Neuronal stem cell (in vitro differentiated cells): ENCODE measurements around the gene PRKACA.

Experiments used
- DNase-seq: peaks from one replicate; pipeline ENCODE4 v3.0.0-alpha.2; 2013; ENCODE audit warnings: low spot score
- H2AFZ ChIP-seq: one replicate; pipeline ENCODE4 v1.6.1; 2013; ENCODE audit warnings: mild to moderate bottlenecking, low read length, inconsistent platforms
- H2AK5ac ChIP-seq: 2 replicates; pipeline ENCODE4 v1.6.1; 2013; ENCODE audit warnings: low read depth, mild to moderate bottlenecking, inconsistent platforms, low read length, moderate library complexity, mixed read lengths
- H2BK120ac ChIP-seq: 2 replicates; pipeline ENCODE4 v1.6.1; 2013; ENCODE audit warnings: low read depth, mild to moderate bottlenecking, inconsistent platforms, low read length, moderate library complexity, mixed read lengths
- H2BK12ac ChIP-seq: one replicate; pipeline ENCODE4 v1.6.1; 2013; ENCODE audit warnings: low read length, inconsistent platforms
- H2BK15ac ChIP-seq: 2 replicates; pipeline ENCODE4 v1.6.1; 2013; ENCODE audit warnings: mild to moderate bottlenecking, low read length, inconsistent platforms, mixed read lengths
- H2BK5ac ChIP-seq: one replicate; pipeline ENCODE4 v1.6.1; 2013; ENCODE audit warnings: inconsistent platforms, mild to moderate bottlenecking, low read length, moderate library complexity
- H3K14ac ChIP-seq: one replicate; pipeline ENCODE4 v1.6.1; 2013; ENCODE audit warnings: low read length, inconsistent platforms
- H3K18ac ChIP-seq: 2 replicates; pipeline ENCODE4 v1.6.1; 2013; ENCODE audit warnings: low read length, inconsistent platforms
- H3K23ac ChIP-seq: 2 replicates; pipeline ENCODE4 v1.6.1; 2013; ENCODE audit warnings: low read depth, mild to moderate bottlenecking, mixed read lengths, low read length, inconsistent platforms; ENCODE audit not compliant: poor library complexity
- H3K27ac ChIP-seq: replicated peaks from 3 replicates; pipeline ENCODE4 v1.5.1; 2013; ENCODE audit warnings: low read length, inconsistent platforms
- H3K27me3 ChIP-seq, 3 experiments: 2 replicates each; pipeline ENCODE4 v1.6.1; 2013; ENCODE audit warnings: low read length in 3 of 3, mild to moderate bottlenecking in 2 of 3, inconsistent platforms in 1 of 3, low read depth in 1 of 3, mixed read lengths in 1 of 3, moderate library complexity in 1 of 3; ENCODE audit not compliant: control insufficient read depth in 3 of 3, insufficient read depth in 3 of 3
- H3K36me3 ChIP-seq, 2 donors: replicated peaks in 1 of 2; 2 replicates each; pipeline ENCODE4 v1.6.1; 2013; ENCODE audit warnings: low read length in 2 of 2; ENCODE audit not compliant: control insufficient read depth in 2 of 2, insufficient read depth in 2 of 2
- H3K4ac ChIP-seq: 2 replicates; pipeline ENCODE4 v1.6.1; 2013; ENCODE audit warnings: inconsistent platforms, mild to moderate bottlenecking, low read length, moderate library complexity
- H3K4me1 ChIP-seq, 2 donors: 1 replicate in 1 of 2; 2 replicates in 1 of 2; pipeline ENCODE4 v1.6.1; 2013; ENCODE audit warnings: low read length in 2 of 2, low read depth in 1 of 2; ENCODE audit not compliant: control insufficient read depth in 2 of 2, insufficient read depth in 1 of 2
- H3K4me2 ChIP-seq: one replicate; pipeline ENCODE4 v1.6.1; 2013; ENCODE audit warnings: mild to moderate bottlenecking, low read length, inconsistent platforms; ENCODE audit not compliant: insufficient read depth, poor library complexity, severe bottlenecking
- H3K4me3 ChIP-seq, 2 donors: 2 replicates each; pipeline ENCODE4 v1.5.1; 2013; ENCODE audit warnings: low read length in 2 of 2, mild to moderate bottlenecking in 2 of 2, inconsistent platforms in 1 of 2, moderate library complexity in 1 of 2
- H3K79me1 ChIP-seq: one replicate; pipeline ENCODE4 v1.6.1; 2013; ENCODE audit warnings: low read depth, mild to moderate bottlenecking, inconsistent platforms, low read length, moderate library complexity
- H3K9ac ChIP-seq: one replicate; pipeline ENCODE4 v1.6.1; 2013; ENCODE audit warnings: mild to moderate bottlenecking, low read depth, low read length, inconsistent platforms; ENCODE audit not compliant: poor library complexity
- H3K9me3 ChIP-seq, 2 donors: replicated peaks in 1 of 2; 2 replicates each; pipeline versions ENCODE3 to v1.6.1; 2013; ENCODE audit warnings: low read length in 2 of 2, mild to moderate bottlenecking in 2 of 2, inconsistent platforms in 1 of 2, low read depth in 1 of 2, mixed read lengths in 1 of 2, moderate library complexity in 1 of 2; ENCODE audit not compliant: control insufficient read depth in 2 of 2, insufficient read depth in 1 of 2
- H4K8ac ChIP-seq: one replicate; pipeline ENCODE4 v1.6.1; 2013; ENCODE audit warnings: low read depth, mild to moderate bottlenecking, inconsistent platforms, low read length, moderate library complexity
- H4K91ac ChIP-seq: one replicate; pipeline ENCODE4 v1.6.1; 2013; ENCODE audit warnings: low read length, low read depth, mild to moderate bottlenecking, inconsistent platforms; ENCODE audit not compliant: poor library complexity
- WGBS, 2 donors: extraction: QIAGEN DNeasy Blood & Tissue Kit; methylation state at CpG; one replicate each; pipeline ENCODE4 v1.1.7; 2013; ENCODE audit warnings: missing lambda C conversion rate in 2 of 2, mixed read lengths in 1 of 2; ENCODE audit not compliant: insufficient read length in 2 of 2, insufficient replicate concordance in 1 of 2; ENCODE audit errors: extremely low coverage in 2 of 2; 5-methylcytosine and 5-hydroxymethylcytosine counted together

PRKACA gene

DNA sequence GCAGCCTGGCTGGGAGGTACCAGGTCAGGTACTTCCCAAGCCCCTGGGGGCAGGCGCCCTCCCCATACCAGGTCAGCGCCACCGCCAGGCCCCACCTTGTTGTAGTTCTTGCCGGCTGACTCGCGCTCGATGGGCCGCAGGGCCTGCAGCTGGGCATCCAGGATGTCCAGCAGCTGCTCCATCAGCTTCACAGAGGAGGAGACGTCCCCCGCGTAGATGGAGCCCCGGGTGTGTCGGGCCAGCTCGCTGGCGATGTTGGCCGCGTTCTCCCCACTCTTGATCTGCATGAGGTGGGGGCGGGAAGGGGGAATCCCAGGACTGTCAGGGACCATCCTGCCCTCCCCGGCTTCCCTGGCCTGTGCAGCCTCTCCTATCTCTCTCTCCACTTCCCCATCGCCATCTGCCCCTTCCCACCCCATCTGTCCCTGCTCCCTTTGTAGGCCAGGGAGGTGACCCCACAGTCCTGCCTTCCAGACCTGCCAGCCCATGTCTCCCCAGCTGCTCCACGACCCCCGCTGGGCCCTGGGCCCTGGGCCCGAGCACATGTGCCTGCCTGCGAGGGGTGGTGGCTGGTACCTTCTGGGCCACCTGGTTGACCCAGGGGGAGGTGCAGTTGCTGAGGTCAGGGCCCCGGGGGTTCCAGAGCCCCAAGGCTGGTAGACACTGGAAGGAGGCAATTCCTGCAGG lies 42.6 kb upstream of the PRKACA start:
- DNase-seq: no peak
- Histone ChIP-seq H4K8ac (peak overlapping the region; percentile 82), H3K18ac (no peak overlapping the region), H3K27ac (no peak overlapping the region), H3K79me1 (peaks cover 8% of the 10 kb centered on the region), H3K14ac (no peak overlapping the region), H3K9ac (peak overlapping the region; percentile 77), H3K4ac (no peak overlapping the region), H3K4me3 (no peak overlapping the region), H2BK120ac (no peak overlapping the region), H2AK5ac (no peak overlapping the region), H4K91ac (no peak overlapping the region), H3K36me3 (peaks cover 64 to 74% of the 10 kb centered on the region in 2 donors), H3K9me3 (peaks cover 0 to 1% of the 10 kb centered on the region in 2 donors), H3K27me3 (no peaks in the 10 kb centered on the region), H3K4me1 (peaks cover 10 to 11% of the 10 kb centered on the region in 2 donors), H3K23ac (no peak overlapping the region), H2AFZ (no peak overlapping the region), H2BK5ac (no peak overlapping the region), H3K4me2 (no peak overlapping the region), H2BK12ac (no peak overlapping the region), H2BK15ac (no peak overlapping the region)
- WGBS, 2 donors: no CpG with 5 or more reads among the region's 25 CpGs

DNA sequence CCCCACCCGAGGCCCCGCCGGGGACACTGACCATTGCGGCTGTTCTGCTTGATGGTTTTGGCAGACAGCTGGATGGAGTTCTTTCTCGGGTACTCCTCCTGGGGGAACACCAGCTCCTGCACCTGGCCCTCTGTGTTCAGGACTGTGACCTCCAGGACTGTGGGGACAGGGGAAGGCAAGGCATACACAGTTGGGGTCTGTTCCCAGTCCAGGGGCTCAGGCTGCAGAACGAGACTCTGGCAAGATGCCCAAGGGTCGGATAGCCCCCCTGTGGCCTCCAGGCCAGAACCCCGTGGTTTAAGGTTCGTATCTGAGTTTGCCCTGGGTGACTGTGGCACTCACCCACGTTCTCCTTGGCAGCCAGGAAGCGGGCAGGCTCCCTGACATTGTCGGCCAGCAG lies 41.5 kb upstream of the PRKACA start:
- Histone ChIP-seq H3K4ac (no peak overlapping the region), H2BK12ac (no peak overlapping the region), H3K4me2 (no peak overlapping the region), H3K79me1 (peaks cover 5% of the 10 kb centered on the region), H2BK120ac (no peak overlapping the region), H3K18ac (no peak overlapping the region), H2AK5ac (no peak overlapping the region), H3K4me3 (peak overlapping the region in 1 of 2 donors; percentile 56), H2BK15ac (no peak overlapping the region), H2BK5ac (peak overlapping the region; percentile 66), H3K9ac (no peak overlapping the region), H3K23ac (peak overlapping the region; percentile 2), H4K8ac (no peak overlapping the region), H3K9me3 (peaks cover 0 to 1% of the 10 kb centered on the region in 2 donors), H3K14ac (no peak overlapping the region), H4K91ac (no peak overlapping the region), H3K4me1 (peaks cover 2 to 3% of the 10 kb centered on the region in 2 donors), H3K36me3 (peaks cover 71 to 82% of the 10 kb centered on the region in 2 donors), H3K27ac (no peak overlapping the region), H2AFZ (no peak overlapping the region), H3K27me3 (no peaks in the 10 kb centered on the region)
- no peak for DNase-seq
- no CpG with 5 or more reads among the region's 12 CpGs for WGBS, 2 donors

DNA sequence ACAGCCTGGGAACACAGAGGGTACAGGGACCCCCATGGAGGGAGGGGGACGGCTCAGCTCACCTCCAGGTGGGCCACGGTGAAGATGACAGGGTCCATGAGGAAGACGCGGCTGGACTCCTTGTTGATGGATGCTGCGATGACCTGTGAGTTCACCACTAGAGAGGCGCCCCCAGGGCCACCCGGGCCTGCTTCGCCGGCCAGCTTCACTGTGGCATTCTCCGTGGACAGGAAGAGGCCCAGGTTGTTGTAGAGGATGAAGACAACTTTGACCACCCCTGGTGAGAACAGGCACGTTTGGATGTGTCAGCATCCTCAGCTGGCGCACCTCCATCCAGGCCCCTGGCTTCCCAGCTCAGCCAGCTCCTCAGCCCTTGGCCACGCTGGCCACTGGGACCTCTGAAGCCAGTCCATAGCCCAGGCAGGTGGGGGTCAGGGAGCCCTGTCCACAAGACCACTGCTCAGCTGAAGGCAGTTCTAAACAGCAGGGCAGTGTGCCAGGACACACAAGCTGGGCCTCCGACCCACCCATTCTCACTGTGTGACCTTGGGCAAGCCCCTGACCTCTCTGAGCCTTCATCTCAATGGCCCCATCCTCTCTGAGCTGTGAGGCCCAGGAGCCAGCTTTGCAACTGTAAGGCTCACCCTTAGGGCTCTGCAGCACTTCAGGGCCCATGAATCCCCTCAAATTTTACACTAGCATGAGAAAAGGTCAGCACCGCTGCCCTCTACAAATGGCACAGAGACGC lies 40.9 kb upstream of the PRKACA start:
- Histone ChIP-seq H4K91ac (no peak overlapping the region), H3K9ac (no peak overlapping the region), H3K36me3 (peaks cover 73 to 84% of the 10 kb centered on the region in 2 donors), H3K79me1 (peaks cover 7% of the 10 kb centered on the region), H2BK12ac (no peak overlapping the region), H4K8ac (no peak overlapping the region), H3K14ac (no peak overlapping the region), H3K27me3 (no peaks in the 10 kb centered on the region), H2BK15ac (no peak overlapping the region), H2BK5ac (no peak overlapping the region), H3K4me1 (no peaks in the 10 kb centered on the region), H2AFZ (no peak overlapping the region), H3K23ac (peak overlapping the region; percentile 2), H3K4me3 (no peak overlapping the region), H3K4ac (no peak overlapping the region), H3K27ac (no peak overlapping the region), H3K18ac (no peak overlapping the region), H2BK120ac (no peak overlapping the region), H3K9me3 (peaks cover 0 to 1% of the 10 kb centered on the region in 2 donors), H2AK5ac (no peak overlapping the region), H3K4me2 (no peak overlapping the region)
- no CpG with 5 or more reads among the region's 16 CpGs for WGBS, 2 donors
- DNase-seq: no peak

DNA sequence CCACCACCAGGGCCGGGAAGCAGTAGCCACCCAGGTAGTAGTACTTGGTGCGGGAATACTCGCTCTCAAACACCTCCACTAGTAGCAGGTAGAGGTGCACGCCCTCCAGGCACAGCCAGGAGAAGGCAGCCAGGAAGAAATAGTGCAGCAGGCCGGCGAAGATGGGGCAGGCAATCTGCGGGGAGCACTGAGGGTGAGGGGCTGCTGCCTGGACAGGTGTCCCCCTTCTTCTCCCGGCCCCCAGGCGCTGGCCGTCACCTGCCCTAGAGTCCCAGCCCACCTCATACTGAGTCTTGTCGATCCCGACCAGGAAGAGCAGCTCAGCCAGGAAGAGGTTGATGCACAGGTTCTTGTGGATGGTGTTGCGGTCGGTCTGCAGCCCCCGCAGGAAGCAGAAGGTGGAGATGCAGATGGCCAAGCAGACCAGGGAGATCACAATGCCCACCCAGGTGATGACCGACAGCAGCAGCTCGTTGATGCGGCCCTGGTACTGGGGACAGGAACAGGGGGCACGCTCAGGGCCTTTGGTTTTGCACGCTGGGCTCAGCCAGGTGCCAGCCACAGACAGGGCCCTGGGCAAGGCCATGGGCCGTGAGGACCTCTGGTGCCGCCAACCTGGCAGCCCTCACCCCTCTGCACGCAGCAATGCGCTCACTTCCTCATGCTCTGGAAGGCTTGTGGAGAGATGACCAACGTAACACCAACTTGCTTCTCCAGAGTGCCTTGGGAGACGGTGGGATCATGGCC lies 39.6 kb upstream of the PRKACA start:
- no peak overlapping the region for H3K4me3 ChIP-seq
- peak overlapping the region; percentile 57 for H3K23ac ChIP-seq
- H3K27ac ChIP-seq: no peak overlapping the region
- no CpG with 5 or more reads among the region's 26 CpGs for WGBS, 2 donors
- H4K8ac ChIP-seq: no peak overlapping the region
- peaks cover 71 to 83% of the 10 kb centered on the region in 2 donors for H3K36me3 ChIP-seq
- no peak overlapping the region for H3K4me2 ChIP-seq
- H2BK120ac ChIP-seq: no peak overlapping the region
- H3K4me1 ChIP-seq: no peaks in the 10 kb centered on the region
- no peak overlapping the region for H3K14ac ChIP-seq
- H3K79me1 ChIP-seq: peaks cover 8% of the 10 kb centered on the region
- H3K9me3 ChIP-seq: no peaks in the 10 kb centered on the region
- no peak for DNase-seq
- H2AK5ac ChIP-seq: no peak overlapping the region
- peak overlapping the region; percentile 46 for H4K91ac ChIP-seq
- H3K4ac ChIP-seq: no peak overlapping the region
- no peak overlapping the region for H2BK15ac ChIP-seq
- no peaks in the 10 kb centered on the region for H3K27me3 ChIP-seq
- no peak overlapping the region for H2BK5ac ChIP-seq
- peak overlapping the region; percentile 41 for H2BK12ac ChIP-seq
- H3K18ac ChIP-seq: no peak overlapping the region
- no peak overlapping the region for H2AFZ ChIP-seq
- peak overlapping the region; percentile 53 for H3K9ac ChIP-seq
